ENCODE results near the gene GOLIM4. TPM values are rescaled to one million over a fixed set of nuclear protein-coding genes. Genes with fewer than 3 reads are reported as not detected.

The GOLIM4 gene
- total and polyA plus RNA-seq, 12 donors: 6.5 to 25.2 (median 17.0) TPM

DNA sequence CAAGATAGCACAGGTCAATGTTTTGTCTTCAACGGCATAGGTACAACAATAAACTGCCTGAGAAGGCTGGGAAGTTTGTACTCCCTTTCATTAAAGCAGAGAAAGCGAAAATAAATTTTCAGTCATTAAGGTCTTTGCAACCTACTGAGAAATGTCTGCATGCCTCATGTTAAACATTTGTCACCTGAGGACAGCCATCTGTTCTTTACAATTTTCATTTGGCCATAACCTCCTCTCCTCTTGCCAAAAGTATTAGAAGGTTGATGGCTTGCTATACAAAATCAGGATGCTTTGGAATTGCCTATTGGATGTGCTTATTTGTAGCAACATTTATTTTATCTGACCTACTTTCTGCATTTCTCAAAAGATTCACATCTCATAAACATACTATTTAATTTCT, 122.7 kb downstream of the GOLIM4 start:
- H3K9me3 ChIP-seq (replicated peaks in 1 of 3): no peaks in the 10 kb centered on the region
- no peaks in the 10 kb centered on the region for H3K27me3 ChIP-seq
- no peak for DNase-seq
- no peaks in the 10 kb centered on the region for H3K4me1 ChIP-seq (replicated peaks in 1 of 2)
- intact Hi-C loops (cut with DNase I): no loop called here
- no peak for TF ChIP-seq POLR2A (IDR thresholded peaks at IDR 0.05)
- TF ChIP-seq, protein P1, sequence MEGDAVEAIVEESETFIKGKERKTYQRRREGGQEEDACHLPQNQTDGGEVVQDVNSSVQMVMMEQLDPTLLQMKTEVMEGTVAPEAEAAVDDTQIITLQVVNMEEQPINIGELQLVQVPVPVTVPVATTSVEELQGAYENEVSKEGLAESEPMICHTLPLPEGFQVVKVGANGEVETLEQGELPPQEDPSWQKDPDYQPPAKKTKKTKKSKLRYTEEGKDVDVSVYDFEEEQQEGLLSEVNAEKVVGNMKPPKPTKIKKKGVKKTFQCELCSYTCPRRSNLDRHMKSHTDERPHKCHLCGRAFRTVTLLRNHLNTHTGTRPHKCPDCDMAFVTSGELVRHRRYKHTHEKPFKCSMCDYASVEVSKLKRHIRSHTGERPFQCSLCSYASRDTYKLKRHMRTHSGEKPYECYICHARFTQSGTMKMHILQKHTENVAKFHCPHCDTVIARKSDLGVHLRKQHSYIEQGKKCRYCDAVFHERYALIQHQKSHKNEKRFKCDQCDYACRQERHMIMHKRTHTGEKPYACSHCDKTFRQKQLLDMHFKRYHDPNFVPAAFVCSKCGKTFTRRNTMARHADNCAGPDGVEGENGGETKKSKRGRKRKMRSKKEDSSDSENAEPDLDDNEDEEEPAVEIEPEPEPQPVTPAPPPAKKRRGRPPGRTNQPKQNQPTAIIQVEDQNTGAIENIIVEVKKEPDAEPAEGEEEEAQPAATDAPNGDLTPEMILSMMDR (IDR thresholded peaks at IDR 0.05): no peak
- H3K27ac ChIP-seq: no peak overlapping the region
- H3K36me3 ChIP-seq (replicated peaks in 1 of 2): no peaks in the 10 kb centered on the region
- H3K4me3 ChIP-seq: no peak overlapping the region
- 58 to 71% (median 63%) methylated on average over 2 of the region's 2 CpGs for WGBS, 4 donors

DNA sequence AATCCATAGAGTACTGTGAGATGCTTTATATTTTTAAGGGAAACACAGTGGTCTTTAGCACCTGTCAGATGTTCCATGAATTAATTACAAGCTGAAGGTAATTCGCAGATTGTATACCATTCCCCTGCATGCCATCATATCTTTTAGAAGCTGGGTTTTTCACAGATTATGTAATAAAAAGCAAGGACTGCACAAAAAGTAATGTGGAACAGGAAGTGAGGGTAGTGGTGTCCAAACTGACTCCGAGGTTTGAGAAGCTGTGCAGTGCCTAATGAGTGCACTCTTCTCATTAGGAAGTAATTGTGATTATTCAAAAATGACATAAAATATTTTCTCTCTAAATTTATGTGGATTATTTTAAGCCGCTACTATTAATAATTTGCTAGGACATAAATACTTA, 123.2 kb downstream of the GOLIM4 start:
- no peak for TF ChIP-seq POLR2A (IDR thresholded peaks at IDR 0.05)
- TF ChIP-seq, protein P1 (IDR thresholded peaks at IDR 0.05): no peak
- Histone ChIP-seq H3K27ac (no peak overlapping the region), H3K9me3 (replicated peaks in 1 of 3) (no peaks in the 10 kb centered on the region), H3K36me3 (replicated peaks in 1 of 2) (no peaks in the 10 kb centered on the region), H3K4me1 (replicated peaks in 1 of 2) (no peaks in the 10 kb centered on the region), H3K4me3 (no peak overlapping the region), H3K27me3 (no peaks in the 10 kb centered on the region)
- WGBS, 4 donors: 66 to 75% (median 72%) methylated on average over 3 of the region's 3 CpGs
- intact Hi-C loops (cut with DNase I): no loop called here
- DNase-seq: no peak

DNA sequence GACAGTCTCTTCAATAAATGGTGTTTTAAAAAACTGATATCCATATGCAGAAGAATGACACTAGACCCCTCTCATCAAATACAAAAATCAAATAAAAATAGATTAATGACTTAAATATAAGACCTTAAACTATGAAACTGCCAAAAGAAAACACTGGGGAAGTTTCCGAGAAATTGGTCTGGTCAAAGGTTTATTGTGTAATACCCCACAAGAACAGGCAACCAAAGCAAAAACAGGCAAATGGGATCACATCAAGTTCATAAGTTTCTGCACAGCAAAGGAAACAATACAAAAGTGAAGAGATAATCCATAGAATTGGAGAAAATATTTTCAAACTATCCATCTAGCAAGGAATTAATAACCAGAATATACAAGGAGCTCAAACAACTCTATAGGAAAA, 126.2 kb downstream of the GOLIM4 start:
- Histone ChIP-seq H3K36me3 (replicated peaks in 1 of 2) (no peaks in the 10 kb centered on the region), H3K27ac (no peak overlapping the region), H3K4me1 (replicated peaks in 1 of 2) (no peaks in the 10 kb centered on the region), H3K4me3 (no peak overlapping the region), H3K27me3 (no peaks in the 10 kb centered on the region), H3K9me3 (replicated peaks in 1 of 3) (no peaks in the 10 kb centered on the region)
- TF ChIP-seq, protein P1 (IDR thresholded peaks at IDR 0.05): no peak
- no peak for TF ChIP-seq POLR2A (IDR thresholded peaks at IDR 0.05)
- intact Hi-C loops (cut with DNase I): no loop called here
- DNase-seq: no peak
- 65 to 78% (median 70%) methylated on average over 1 of the region's 1 CpG for WGBS, 4 donors

DNA sequence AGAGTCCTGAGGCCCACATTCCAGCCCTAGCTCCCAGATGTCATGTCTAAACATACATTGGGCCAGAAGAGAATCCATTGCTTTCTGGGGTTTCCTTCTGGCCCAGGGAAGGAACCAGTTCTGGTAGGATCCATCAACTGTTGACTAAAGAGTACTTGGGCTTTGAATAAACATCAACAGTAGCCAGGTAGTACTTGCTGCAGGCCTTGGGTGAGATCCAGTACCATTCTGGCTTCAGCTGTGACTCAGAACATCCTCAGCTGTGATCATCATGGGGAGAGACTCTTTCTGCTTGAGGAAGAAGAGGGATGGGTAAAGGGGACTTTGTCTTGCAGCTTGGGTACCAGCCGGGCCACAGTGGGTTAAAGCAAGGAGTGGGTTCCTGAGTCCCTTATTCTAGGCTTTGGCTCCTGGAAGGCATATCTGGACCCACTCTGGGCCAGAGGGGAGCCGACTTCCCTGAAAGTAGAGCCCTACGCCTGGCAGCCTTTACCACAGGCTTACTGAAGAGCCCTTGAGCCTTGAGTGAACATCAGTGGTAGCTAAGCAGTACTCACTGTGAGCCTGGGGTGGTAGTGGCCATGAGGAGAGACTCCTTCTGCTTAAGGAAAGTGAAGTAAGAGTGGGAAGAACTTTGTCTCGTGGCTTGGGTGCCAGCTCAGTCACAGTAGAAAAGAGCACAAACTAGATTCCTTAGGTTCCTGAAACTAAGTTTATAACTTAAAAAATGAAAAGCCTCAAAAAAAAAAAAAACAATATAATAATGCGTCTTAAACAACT, 128.3 kb downstream of the GOLIM4 start:
- no peak overlapping the region for H3K27ac ChIP-seq
- intact Hi-C loops (cut with DNase I): no loop called here
- H3K4me3 ChIP-seq: no peak overlapping the region
- 78 to 83% (median 80%) methylated on average over 4 to 5 of the region's 5 CpGs for WGBS, 4 donors
- H3K27me3 ChIP-seq: no peaks in the 10 kb centered on the region
- peak in 1 of 7 donors; percentile 21 for DNase-seq
- TF ChIP-seq POLR2A (IDR thresholded peaks at IDR 0.05): no peak
- no peaks in the 10 kb centered on the region for H3K36me3 ChIP-seq (replicated peaks in 1 of 2)
- H3K9me3 ChIP-seq (replicated peaks in 1 of 3): no peaks in the 10 kb centered on the region
- no peaks in the 10 kb centered on the region for H3K4me1 ChIP-seq (replicated peaks in 1 of 2)
